ENCODE data around the gene SNED1. TPM values are rescaled to one million over a fixed set of nuclear protein-coding genes. Genes with fewer than 3 reads are reported as not detected.

SNED1 gene
- total and polyA plus RNA-seq, 9 donors, result 16.7 to 69.5 (median 38.9) TPM

DNA sequence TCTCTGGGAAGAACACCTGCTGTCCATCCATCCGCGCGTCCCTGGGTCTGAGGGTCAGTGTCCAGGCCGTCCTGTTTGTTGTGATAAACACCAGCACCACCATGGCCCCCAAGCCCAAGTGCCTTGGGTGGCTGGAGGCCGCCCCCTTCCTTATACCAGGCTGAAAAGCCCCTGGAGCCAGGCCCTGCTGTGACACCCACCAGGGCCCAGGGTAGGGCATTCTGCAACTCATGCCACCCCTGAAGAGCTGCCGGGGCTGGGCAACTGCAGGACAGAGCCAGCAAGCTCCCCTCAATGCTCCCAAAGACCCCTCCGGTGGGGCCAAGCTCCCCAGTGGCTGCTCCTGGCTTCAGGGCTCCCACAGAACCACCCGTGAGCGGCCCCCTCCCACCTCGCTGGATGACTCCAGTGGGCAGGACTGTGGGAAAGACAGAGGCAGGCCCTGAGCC is 31.9 kb upstream of the SNED1 start:
- intact Hi-C loops (cut with DNase I), result no loop called here
- TF ChIP-seq POLR2A (IDR thresholded peaks at IDR 0.05) (no peak), CTCF (IDR thresholded peaks at IDR 0.05) (no peak), EP300 (IDR thresholded peaks at IDR 0.05) (no peak)
- H3K36me3 ChIP-seq, result no peaks in the 10 kb centered on the region
- WGBS, 3 donors, result 93 to 97% (median 94%) methylated on average over 10 of the region's 10 CpGs
- H3K4me1 ChIP-seq (ENCODE audit: insufficient read depth), result peaks cover 14% of the 10 kb centered on the region
- H3K4me3 ChIP-seq, result no peak overlapping the region
- DNase-seq, result peak in 4 of 5 donors; percentile 15 to 43 (median 23)
- no peaks in the 10 kb centered on the region for H3K9me3 ChIP-seq
- H3K27ac ChIP-seq, result no peak overlapping the region
- no peaks in the 10 kb centered on the region for H3K27me3 ChIP-seq

DNA sequence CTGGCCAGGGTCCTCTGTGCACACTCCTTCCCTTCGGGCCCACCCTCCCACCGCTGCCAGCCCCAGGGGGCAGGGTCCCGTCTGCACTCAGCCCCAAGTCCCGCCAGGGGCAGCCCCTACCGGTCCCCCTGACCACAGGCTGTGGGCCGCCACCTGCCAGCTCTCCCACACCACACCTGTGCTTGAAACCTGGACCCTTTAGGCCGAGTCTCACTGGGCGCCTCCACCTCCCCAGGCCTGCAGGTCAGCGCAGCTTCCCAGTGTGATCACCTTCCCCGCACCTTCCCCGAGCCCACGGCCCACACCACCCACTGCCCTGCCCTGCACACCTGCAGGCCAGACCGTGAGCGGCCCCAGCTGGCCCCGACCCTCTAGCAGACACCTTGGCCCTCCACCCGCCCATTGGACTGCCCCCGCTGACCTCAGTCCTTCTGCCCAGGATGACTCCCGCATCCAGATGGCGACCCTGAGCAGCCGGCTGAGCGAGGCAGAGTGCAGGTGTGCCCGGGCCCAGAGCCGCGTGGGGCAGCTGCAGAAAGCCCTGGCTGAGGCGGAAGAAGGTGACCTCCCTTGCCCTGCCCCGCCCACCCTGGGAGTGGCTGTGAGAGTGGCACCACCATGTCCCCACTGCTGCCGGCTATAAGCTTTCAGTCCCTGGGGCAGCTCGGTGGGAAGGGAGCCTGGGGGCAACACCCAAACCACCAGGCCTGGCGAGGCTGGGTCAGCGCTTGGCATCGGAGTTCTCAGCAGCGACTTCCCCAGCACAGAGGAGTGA is 31.3 kb upstream of the SNED1 start:
- no peak for TF ChIP-seq CTCF (IDR thresholded peaks at IDR 0.05)
- no peak for TF ChIP-seq POLR2A (IDR thresholded peaks at IDR 0.05)
- no peak for TF ChIP-seq EP300 (IDR thresholded peaks at IDR 0.05)
- no peaks in the 10 kb centered on the region for H3K9me3 ChIP-seq
- H3K27me3 ChIP-seq, result no peaks in the 10 kb centered on the region
- H3K4me3 ChIP-seq, result no peak overlapping the region
- DNase-seq, result peak in 4 of 5 donors; percentile 8 to 42 (median 24)
- intact Hi-C loops (cut with DNase I), result no loop called here
- H3K27ac ChIP-seq, result no peak overlapping the region
- no peaks in the 10 kb centered on the region for H3K36me3 ChIP-seq
- peaks cover 9% of the 10 kb centered on the region for H3K4me1 ChIP-seq (ENCODE audit: insufficient read depth)
- WGBS, 3 donors, result 92 to 97% (median 94%) methylated on average over 23 to 32 of the region's 32 CpGs

- peak in 3 of 5 donors; percentile 13 to 32 (median 22) for DNase-seq
- H3K4me3 ChIP-seq, result no peak overlapping the region
- WGBS, 3 donors, result 96 to 97% (median 97%) methylated on average over 34 of the region's 34 CpGs
- H3K4me1 ChIP-seq (ENCODE audit: insufficient read depth), result peaks cover 5% of the 10 kb centered on the region
- no peaks in the 10 kb centered on the region for H3K27me3 ChIP-seq
- TF ChIP-seq CTCF (IDR thresholded peaks at IDR 0.05) (no peak), POLR2A (IDR thresholded peaks at IDR 0.05) (no peak), EP300 (IDR thresholded peaks at IDR 0.05) (no peak)
- intact Hi-C loops (cut with DNase I), result no loop called here
- H3K27ac ChIP-seq, result no peak overlapping the region
- no peaks in the 10 kb centered on the region for H3K9me3 ChIP-seq
- H3K36me3 ChIP-seq, result no peaks in the 10 kb centered on the region
These were observed 30.5 kb upstream of the SNED1 start for GRCh38 chr2:240967681-240968621.

DNA sequence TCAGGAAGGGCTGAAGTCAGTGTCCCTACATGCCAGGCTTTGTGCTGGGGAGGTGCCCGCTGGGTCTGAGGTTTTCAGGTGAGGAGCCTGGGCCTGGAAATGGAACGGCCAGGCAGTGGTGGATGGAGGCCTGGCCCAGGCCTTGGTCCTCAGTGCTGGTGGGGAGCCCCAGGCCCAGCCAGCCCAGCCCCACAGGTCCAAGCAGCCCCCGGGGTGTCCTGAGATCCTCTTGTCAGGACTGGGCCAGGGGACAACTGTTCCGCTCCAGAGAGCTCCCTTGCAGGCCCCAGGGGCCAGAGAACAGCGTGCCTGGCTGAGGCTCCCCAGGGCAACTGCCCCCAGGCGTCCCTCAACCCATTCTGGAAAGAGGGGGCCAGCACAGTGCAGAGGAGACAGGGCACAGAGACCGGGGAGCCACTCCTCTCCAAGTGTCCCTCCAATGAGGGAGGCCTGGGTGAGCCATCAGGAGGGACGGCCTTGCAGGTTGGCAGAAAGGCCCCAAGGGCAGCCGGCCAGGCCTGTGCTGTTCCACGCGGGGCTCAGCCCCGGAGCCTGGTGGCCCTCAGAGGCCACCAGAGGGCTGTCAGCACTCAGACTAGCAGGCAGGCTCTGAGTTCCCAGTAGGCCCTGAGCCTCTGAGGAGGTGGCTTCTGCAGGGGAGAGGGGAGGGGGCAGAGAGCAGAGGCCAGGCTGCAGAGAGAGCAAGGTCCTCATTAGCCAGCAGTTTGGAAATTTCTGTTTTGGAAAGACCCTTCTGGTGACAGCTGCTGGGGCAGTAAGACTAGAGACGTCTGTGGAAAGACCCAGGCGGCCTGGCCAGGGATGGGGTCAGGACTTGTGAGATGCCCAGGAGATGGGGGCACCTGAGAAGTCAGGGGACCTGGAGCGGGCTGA is 29.4 kb upstream of the SNED1 start:
- Histone ChIP-seq H3K4me3 (no peak overlapping the region), H3K27ac (no peak overlapping the region), H3K4me1 (ENCODE audit: insufficient read depth) (peaks cover 6% of the 10 kb centered on the region), H3K36me3 (no peaks in the 10 kb centered on the region), H3K9me3 (no peaks in the 10 kb centered on the region), H3K27me3 (no peaks in the 10 kb centered on the region)
- intact Hi-C loops (cut with DNase I), result no loop called here
- WGBS, 3 donors, result 75 to 96% (median 94%) methylated on average over 15 of the region's 15 CpGs
- peak in 2 of 5 donors; percentile 15 to 34 for DNase-seq
- TF ChIP-seq CTCF (IDR thresholded peaks at IDR 0.05) (no peak), EP300 (IDR thresholded peaks at IDR 0.05) (no peak), POLR2A (IDR thresholded peaks at IDR 0.05) (no peak)
